Measurements from ENCODE around the gene VTN.

The VTN gene

DNA sequence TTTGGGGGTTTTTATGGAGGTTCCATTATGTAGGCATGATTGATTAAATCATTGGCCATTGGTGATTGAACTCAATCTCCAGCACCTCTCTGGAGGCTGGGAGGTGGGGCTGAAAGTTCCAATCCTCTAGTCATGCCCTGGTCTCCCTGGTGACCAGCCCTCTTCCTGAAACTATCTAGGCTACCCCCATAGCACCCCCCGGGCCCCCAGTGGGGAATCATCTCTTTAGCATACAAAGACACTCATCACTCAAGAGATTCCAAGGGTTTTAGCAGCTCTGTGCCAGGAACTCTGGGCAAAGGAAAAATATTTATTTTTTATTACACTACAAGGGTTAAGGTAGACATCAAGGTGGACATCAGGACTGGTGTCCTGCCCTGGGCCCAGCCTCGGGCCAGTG is 25.3 kb upstream of the VTN start:
- no peak for DNase-seq (ENCODE audit: low read depth in 2 of 2)

GRCh38 chr17:28394337-28395116 is 24.4 kb upstream of the VTN start:
- DNase-seq (ENCODE audit: low read depth in 2 of 2): no peak

DNA sequence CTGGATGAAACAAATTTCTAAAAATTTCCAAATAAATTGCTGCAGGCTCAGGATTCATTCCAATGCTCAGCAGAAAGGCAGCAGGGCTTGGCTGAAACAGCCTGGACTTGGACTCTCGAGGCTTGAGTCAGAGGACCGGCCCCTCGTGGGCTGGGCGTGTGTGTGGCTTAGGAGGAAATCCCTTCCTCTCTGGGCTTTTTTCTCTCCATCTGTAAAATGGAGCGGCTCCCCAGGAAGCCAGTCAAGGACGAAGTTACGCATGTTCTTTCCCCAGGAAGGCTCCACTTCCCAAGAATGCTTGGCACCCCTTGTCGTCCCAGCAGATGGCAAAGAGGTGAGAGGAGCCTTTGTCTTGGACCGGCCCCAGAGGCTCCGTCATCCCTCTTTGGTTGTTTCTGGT is 22.4 kb upstream of the VTN start:
- DNase-seq (ENCODE audit: low read depth in 2 of 2): no peak

DNA sequence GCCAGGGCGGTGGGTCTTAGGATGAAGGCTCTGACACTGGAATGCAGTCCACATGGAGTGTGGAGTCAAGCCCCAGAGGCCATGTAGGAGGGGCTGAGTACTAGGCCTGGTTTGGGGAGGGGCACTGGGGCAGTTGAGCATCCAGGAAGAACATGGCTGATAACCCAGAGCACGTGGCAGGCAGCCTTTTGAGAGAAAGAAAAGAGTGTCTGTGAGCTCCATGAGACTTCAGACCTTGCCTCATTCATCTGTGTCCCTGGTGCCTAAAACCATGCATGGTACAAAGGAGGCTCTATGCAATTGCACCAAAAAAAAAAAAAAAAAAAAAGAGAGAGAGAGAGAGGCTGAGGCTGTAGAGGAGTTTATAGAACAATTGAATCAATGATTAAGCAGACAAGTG is 21.3 kb upstream of the VTN start:
- no peak for DNase-seq (ENCODE audit: low read depth in 2 of 2)

DNA sequence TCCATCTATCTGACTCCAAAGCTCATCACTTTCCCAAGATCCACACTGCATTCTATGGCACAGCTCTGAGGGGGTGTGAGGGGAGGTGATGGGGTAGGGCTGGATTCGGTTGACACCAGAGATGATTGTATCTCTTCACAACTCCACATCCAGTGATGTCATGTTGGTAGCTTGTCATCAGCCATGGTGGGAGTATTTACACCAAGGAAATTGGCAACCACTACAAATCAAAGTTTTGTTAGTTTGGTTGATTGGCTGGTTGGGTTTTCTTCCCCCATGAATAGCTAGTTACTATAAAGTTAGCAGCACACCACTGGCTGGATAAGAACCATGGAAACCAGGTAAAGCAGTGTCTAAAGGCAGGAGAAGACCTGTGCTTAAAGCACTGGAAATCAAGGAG is 20.9 kb upstream of the VTN start:
- no peak for DNase-seq (ENCODE audit: low read depth in 2 of 2)

- DNase-seq (ENCODE audit: low read depth in 2 of 2): no peak
Observed at GRCh38 chr17:28390563-28390962, 20.5 kb upstream of the VTN start.

- no peak for DNase-seq (ENCODE audit: low read depth in 2 of 2)
Observed at GRCh38 chr17:28390141-28390540, 20.0 kb upstream of the VTN start.

DNA sequence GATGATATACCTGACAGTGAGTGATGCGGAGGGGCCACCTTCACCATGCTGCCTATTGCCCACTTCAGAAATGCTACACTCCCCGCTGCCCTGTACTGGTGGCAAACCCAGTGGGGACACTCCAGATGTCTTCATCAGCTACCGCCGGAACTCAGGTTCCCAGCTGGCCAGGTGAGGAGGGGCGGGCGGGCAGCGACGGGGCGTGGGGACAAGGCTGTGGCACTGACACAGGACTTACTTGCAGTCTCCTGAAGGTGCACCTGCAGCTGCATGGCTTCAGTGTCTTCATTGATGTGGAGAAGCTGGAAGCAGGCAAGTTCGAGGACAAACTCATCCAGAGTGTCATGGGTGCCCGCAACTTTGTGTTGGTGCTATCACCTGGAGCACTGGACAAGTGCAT is 18.0 kb upstream of the VTN start:
- DNase-seq (ENCODE audit: low read depth in 2 of 2): no peak

- DNase-seq (ENCODE audit: low read depth in 2 of 2): no peak
Observed at GRCh38 chr17:28386391-28386790, 16.3 kb upstream of the VTN start.

DNA sequence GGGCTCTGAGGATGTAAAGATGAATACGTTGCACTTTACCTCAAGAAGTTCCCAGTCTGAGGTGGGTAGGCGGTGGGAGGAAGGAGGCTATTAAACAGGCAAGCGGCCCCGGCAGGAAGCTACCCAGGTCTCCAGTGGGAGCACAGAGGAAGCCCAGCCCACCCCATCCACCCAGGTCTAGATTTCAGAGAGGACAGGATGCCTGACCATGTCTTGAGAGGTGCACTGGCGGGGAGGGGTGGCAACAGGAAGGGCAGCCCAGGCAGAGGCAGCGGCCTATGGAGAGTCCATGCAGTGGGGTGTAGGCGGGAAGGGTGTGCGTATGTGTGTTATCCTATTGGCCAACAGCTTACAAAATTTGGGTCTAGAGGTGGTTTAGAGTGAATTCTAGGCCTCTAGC is 15.3 kb upstream of the VTN start:
- DNase-seq (ENCODE audit: low read depth in 2 of 2): no peak

- no peak for DNase-seq (ENCODE audit: low read depth in 2 of 2)
Observed at GRCh38 chr17:28385037-28385400, 14.9 kb upstream of the VTN start.

DNA sequence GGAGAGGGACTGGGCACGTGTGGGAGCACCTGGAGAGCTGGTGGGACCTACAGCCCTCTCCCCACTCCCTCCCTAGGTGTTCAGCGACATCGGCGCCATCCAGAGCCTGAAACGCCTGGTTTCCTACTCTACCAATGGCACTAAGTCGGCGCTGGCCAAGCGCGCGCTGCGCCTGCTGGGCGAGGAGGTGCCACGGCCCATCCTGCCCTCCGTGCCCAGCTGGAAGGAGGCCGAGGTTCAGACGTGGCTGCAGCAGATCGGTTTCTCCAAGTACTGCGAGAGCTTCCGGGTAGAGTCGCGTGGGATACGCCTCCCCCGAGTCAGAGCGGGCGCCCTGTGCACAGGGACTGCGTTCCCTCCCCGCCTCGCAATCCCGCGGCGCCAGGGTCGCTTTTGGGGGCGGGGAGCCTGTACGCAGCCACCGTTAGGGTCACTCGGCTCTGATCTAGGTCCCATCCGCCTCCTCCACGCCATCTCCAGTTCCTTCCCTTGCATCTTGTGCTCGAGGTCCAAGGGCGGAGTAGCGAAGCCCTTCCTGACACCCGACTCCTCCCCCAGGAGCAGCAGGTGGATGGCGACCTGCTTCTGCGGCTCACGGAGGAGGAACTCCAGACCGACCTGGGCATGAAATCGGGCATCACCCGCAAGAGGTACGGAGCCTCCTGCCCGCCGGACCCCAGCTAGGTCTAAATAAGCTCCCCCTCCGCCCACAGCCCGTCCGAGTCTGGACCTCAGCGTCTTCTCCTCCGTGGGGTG is 14.4 kb upstream of the VTN start:
- peak; percentile 16 to 32 for DNase-seq (ENCODE audit: low read depth in 2 of 2)

DNA sequence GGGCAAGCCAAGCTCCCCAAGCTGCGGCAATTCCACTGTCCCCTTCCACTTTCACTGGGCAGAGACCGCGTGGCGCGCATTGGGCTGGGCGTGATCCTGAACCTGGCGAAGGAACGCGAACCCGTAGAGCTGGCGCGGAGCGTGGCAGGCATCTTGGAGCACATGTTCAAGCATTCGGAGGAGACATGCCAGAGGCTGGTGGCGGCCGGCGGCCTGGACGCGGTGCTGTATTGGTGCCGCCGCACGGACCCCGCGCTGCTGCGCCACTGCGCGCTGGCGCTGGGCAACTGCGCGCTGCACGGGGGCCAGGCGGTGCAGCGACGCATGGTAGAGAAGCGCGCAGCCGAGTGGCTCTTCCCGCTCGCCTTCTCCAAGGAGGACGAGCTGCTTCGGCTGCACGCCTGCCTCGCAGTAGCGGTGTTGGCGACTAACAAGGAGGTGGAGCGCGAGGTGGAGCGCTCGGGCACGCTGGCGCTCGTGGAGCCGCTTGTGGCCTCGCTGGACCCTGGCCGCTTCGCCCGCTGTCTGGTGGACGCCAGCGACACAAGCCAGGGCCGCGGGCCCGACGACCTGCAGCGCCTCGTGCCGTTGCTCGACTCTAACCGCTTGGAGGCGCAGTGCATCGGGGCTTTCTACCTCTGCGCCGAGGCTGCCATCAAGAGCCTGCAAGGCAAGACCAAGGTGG is 11.2 kb upstream of the VTN start:
- DNase-seq (ENCODE audit: low read depth in 2 of 2): no peak

GRCh38 chr17:28379814-28380801 is 10.0 kb upstream of the VTN start:
- DNase-seq (ENCODE audit: low read depth in 2 of 2): no peak

- DNase-seq (ENCODE audit: low read depth in 2 of 2): no peak
Observed at GRCh38 chr17:28372945-28373274, 2.8 kb upstream of the VTN start.

DNA sequence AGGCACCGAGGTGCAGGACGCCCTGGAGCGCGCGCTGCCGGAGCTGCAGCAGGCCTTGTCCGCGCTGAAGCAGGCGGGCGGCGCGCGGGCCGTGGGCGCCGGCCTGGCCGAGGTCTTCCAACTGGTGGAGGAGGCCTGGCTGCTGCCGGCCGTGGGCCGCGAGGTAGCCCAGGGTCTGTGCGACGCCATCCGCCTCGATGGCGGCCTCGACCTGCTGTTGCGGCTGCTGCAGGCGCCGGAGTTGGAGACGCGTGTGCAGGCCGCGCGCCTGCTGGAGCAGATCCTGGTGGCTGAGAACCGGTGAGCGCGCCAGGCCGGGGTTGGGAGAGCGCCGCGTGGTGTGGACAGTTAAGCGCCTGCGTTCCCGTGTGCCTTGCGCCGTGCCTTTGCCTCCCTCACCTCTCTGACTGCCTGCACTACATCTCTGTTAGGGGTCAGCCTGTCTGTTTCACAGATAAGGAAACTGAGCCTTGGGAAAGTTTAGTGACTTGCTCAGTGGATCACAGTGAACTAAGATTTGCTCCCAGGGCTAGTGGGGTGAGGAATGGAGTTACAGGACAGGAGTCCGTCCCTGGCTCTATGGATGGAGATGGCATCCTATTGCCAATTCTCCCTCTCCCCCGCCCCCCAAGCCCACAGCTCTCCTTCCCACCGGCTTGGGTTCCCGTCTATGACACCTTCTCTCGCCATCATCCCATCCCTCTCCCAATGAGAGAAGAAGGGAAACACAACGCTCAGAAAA is 2.3 kb upstream of the VTN start:
- no peak for DNase-seq (ENCODE audit: low read depth in 2 of 2)

GRCh38 chr17:28371245-28372202 is 1.4 kb upstream of the VTN start, which contains the start of gene SARM1:
SARM1 (plus strand) TSS chr17:28371694; CDS start chr17:28372033, 339 bp downstream.
- peak; percentile 70 to 71 for DNase-seq (ENCODE audit: low read depth in 2 of 2)

GRCh38 chr17:28370744-28371103 is 617 bp upstream of the VTN start:
- no peak for DNase-seq (ENCODE audit: low read depth in 2 of 2)

DNA sequence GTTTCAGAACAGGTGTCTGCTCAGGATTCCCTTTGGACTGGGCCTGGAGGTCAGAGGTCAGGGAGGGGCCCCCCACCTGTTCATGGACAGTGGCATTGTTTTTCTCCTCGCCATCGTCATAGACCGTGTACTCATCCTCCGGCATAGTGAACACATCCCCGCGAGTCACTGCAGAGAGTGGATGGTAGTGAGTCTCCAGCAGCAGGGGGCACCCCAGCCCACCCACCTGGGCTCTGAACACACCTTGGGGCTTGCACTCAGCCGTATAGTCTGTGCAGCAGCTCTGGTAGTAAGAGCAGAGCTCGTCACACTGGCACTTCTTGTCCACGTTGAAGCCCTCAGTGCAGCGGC is 448 bp downstream of the VTN start:
- no peak for DNase-seq (ENCODE audit: low read depth in 2 of 2)

All from stimulated activated CD8-positive, alpha-beta memory T cell treated with anti-CD3 and anti-CD28 coated beads, Interleukin-15, amount 100 ng/mL, for 4 hours (primary cell).